RWPE1 (cell line): ENCODE results near the gene PRODH2.

Experiments used
- CTCF ChIA-PET: fragments of 350-600 bp; sonication (Branson Sonifier 250); formaldehyde crosslinking; extraction: SDS; loops from one replicate; lab custom pipeline; 2021; lab: Yijun Ruan, JAX
- POLR2A ChIA-PET: fragments of 400-600 bp; formaldehyde crosslinking; extraction: SDS; loops from one replicate; lab custom pipeline; 2020; ENCODE audit warnings: antibody characterized with exemption; ENCODE audit not compliant: low non-redundant PET; lab: Yijun Ruan, JAX
- DNase-seq: peaks from one replicate; pipeline ENCODE4 v3.0.0; 2012; ENCODE audit warnings: low spot score
- H3K27ac ChIP-seq: fragments of 450-650 bp; 2 replicates; pipeline ENCODE4 v1.5.1; 2017
- TF ChIP-seq, protein P1 (sequence below): fragments of 450-650 bp; conservative IDR thresholded peaks from 2 replicates; pipeline ENCODE4 v1.5.1; 2017; ENCODE audit warnings: low read depth, mild to moderate bottlenecking

PRODH2 gene

DNA sequence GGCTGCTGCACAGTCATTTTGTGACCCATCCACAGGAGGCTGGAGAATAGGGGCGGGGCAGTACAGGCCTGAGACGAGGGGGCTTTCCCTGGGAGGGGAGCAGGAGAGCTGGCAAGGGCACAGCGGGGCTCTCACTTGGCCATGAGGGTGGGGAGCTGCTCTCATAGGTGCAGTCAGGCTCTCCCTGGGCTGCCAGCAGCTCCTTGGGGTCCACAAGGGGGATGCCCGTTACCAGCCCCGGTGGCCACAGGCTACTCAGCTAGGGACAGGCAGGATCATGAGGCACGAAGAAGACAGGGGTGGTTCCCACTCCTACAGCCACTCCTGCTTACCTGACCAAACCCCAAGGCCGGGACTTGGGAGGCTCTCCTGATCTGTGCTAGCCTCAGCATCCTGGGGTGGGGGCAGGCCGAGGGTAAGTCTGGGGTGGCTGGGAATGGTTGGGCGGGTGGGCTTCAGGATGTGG lies 20.8 kb downstream of the PRODH2 start:
- H3K27ac ChIP-seq, result no peak overlapping the region
- TF ChIP-seq, protein P1, sequence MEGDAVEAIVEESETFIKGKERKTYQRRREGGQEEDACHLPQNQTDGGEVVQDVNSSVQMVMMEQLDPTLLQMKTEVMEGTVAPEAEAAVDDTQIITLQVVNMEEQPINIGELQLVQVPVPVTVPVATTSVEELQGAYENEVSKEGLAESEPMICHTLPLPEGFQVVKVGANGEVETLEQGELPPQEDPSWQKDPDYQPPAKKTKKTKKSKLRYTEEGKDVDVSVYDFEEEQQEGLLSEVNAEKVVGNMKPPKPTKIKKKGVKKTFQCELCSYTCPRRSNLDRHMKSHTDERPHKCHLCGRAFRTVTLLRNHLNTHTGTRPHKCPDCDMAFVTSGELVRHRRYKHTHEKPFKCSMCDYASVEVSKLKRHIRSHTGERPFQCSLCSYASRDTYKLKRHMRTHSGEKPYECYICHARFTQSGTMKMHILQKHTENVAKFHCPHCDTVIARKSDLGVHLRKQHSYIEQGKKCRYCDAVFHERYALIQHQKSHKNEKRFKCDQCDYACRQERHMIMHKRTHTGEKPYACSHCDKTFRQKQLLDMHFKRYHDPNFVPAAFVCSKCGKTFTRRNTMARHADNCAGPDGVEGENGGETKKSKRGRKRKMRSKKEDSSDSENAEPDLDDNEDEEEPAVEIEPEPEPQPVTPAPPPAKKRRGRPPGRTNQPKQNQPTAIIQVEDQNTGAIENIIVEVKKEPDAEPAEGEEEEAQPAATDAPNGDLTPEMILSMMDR, result no peak
- POLR2A ChIA-PET, result no interaction called here
- no peak for DNase-seq
- CTCF ChIA-PET, result no interaction called here

DNA sequence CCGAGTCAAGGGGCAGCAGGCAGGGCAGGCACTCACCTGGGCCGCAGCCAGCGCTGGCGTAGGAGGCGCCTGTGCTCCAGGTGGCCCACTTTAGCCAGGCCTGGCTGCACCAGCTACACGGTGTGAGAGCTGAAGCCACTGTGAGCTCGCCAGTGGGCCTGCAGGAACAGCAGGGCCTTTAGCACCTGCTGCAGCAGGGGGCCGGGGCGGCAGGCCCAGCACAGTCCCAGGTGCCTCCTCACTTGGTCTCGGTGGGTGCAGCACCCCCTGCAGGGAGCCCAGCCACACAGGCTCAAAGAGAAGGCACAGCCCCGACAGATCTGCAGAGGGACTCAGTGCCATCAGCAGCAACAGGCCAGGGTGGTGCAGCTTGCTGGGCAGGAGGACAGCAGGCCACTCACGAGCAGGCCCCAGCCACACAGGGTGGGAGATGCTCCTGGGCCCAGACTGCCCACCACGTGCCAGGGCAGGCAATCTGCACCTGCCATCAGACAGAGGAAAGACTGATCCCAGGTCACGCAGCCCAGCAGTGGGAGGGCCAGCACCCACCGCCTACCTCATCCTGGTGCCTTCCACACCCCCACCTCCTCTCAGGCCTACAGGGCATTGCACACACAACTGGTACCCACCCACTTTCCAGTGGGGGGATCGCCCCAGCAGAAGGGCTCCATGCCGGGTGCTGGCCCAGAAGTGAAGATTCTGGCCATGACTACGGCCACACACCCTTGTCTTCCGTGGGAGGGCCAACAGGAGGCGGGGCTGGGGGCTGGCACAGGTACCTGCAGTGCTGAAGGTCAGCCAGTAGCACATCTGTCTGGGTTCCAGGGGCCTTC lies 21.4 kb downstream of the PRODH2 start:
- H3K27ac ChIP-seq, result no peak overlapping the region
- TF ChIP-seq, protein P1, result no peak
- POLR2A ChIA-PET, result no interaction called here
- CTCF ChIA-PET, result interaction anchor here (0.6 kb wide), 1 partner anchor 9 kb away, joined by 3 read pairs; no protein-coding TSS in a partner anchor
- DNase-seq, result no peak

DNA sequence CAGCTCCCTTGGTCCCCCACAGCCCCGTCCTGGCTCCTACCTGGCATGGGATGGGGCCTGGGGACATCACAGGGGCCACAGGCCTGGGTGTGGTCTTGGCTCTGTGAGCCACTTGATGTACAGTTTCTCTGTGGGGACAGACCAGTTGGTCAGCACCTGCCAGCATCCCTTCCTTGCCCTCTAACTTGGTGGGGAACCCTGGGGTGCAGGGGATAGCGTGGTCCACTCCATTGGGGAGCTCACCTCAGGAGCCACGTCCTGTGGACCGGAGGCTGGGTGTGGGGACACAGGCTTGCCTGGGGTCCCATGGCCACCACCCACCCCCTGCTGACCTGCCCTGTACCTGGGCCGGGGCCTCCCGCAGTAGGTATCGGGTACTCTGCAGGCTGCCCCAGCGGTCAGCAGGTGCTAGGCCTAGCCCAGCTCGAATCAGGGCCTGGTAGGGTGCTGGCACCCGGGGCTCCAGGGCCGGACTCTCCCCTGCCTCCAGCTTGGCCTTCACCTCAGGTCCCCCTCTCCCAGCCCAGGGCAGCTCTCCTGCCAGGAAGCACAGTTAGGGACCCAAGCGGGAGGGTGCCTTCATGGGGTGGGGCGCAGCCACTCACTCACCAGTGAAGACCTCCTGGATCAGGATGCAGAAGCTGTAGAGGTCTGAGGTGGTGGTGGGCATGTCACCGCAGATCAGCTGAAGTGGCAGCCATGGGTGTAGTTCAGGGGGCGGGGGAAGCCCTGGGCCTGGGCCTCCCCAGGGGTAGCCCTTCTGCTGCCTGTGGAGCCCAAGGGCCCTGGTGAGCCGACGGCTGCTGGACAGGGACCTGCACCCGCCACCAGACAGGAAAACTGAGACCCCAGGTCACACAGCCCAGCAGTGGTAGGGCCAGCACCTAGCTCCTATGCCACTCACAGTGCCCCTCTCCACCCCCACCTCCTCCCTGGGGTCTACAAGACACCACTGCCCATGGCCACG lies 22.4 kb downstream of the PRODH2 start:
- TF ChIP-seq, protein P1, result no peak
- no peak overlapping the region; the same call in 1 of the 2 replicates for H3K27ac ChIP-seq
- no peak for DNase-seq
- ChIA-PET CTCF (interaction anchor here (0.6 kb wide), 1 partner anchor 10 kb away, joined by 3 read pairs; no protein-coding TSS in a partner anchor), POLR2A (no interaction called here)

DNA sequence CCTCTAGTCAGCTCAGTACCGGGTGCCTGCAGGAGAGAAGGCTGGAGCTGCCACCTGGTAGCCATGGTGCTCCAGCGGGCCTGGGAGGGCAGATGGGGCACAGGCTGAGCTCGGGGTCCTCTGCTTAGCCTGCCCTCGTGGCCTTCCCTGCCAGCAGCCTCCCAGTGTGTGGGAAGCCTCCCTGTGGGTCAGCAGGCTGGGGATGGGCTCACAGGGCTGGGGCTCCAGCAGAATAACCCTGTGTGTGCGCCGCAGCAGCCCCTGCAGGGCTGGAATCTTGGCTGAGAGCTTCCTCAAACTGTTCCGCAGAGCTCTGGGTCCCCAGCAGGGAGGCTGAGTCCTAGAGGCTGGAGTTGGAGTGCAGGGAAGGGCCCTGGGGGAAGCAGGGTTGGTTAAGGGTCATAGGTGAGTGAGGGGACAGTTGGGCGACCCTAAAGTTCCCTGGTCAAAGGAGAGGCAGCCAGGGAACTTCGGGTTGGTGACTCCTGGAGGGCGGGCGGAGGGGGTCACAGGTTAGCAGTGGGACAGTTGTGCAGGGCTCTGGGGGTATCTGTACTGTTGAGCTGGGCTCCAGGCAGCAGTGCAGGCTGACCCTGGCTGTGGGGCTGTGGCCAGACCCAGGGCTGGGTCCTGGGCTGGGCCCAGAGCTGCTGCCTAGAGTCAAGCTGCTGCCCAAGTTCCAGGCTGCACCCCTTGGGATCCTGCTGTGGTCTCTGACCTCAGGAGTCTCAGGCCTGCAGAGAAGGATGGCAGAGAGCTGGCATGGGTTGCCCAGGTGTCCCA lies 23.3 kb downstream of the PRODH2 start:
- TF ChIP-seq, protein P1, result no peak
- DNase-seq, result no peak
- no peak overlapping the region; the same call in 1 of the 2 replicates for H3K27ac ChIP-seq
- ChIA-PET CTCF (no interaction called here), POLR2A (no interaction called here)

DNA sequence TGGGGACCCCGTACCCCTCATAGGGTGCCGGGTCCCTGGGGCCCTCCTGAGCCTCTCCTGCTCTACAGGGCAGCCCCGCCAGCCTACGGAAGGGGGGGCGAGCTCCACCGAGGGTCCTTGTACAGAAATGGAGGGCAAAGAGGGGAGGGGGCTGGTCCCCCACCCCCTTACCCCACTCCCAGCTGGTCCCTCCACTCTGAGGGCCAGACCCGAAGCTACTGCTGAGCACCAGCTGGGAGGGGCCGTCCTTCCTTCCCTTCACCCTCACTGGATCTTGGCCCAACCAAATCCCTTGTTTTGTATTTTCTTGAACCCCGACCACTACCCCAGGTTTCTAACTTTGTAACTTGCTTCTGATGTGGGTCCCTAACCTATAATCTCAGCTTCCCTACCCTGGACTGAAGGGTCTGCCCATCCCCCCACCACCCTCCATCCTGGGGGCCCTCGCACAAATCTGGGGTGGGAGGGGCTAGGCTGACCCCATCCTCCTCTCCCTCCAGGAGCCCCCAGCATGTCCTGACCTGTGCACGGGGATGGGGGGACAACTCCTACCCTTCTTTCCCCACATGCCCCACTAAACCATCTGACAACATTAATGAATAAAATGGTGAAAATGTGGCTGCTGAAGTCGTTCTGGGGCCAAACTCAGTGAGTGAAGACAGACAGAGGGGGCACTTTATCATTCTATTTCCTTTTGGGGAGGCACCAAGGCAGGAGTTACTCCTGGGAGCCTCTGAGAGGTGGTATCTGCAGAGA lies 24.3 kb downstream of the PRODH2 start:
- TF ChIP-seq, protein P1, result no peak
- CTCF ChIA-PET, result no interaction called here

More for the DNA sequence above, 24.3 kb downstream of the PRODH2 start:
- POLR2A ChIA-PET, result no interaction called here
- H3K27ac ChIP-seq, result no peak overlapping the region
- no peak for DNase-seq
